ENCODE data around the gene PRPF31. TPM values are rescaled to one million over a fixed set of nuclear protein-coding genes. Genes with fewer than 3 reads are reported as not detected.
A peak's percentile ranks its signal among the peaks of the same experiment; 100 is the strongest.

Gene PRPF31
- total RNA-seq, 1 experiment from 2014 or later = 84.4 TPM

GRCh38 chr19:54114340-54115108 is 1.0 kb upstream of the PRPF31 start:
- Histone ChIP-seq H3K79me1 (ENCODE audit: insufficient read depth, low read depth, low read length, poor library complexity, severe bottlenecking) (peaks cover 7% of the 10 kb centered on the region), H2AFZ (ENCODE audit: low read length) (no peak overlapping the region), H3K4me1 (ENCODE audit: insufficient read depth, low read length) (no peaks in the 10 kb centered on the region; the same call in 1 of the 2 replicates), H3K18ac (ENCODE audit: insufficient read length, low read depth, low read length) (no peak overlapping the region), H4K8ac (replicated peaks; ENCODE audit: insufficient read length, low read depth, low read length) (no peak overlapping the region), H3T11ph (ENCODE audit: low read length) (no peak overlapping the region), H3K27me3 (ENCODE audit: insufficient read depth, low read length) (no peaks in the 10 kb centered on the region), H2AK5ac (ENCODE audit: insufficient read length, low read length) (no peak overlapping the region), H3K9me3 (ENCODE audit: control insufficient read depth, low read depth, low read length) (no peaks in the 10 kb centered on the region), H4K20me1 (ENCODE audit: control insufficient read depth, insufficient read depth, insufficient read length) (no peaks in the 10 kb centered on the region), H3K27ac (ENCODE audit: insufficient read length, low read depth, low read length) (no peak overlapping the region), H3K4ac (ENCODE audit: low read depth, low read length) (no peak overlapping the region), H2BK5ac (ENCODE audit: insufficient read length, low read length) (no peak overlapping the region), H3K79me2 (ENCODE audit: insufficient read depth, low read length) (no peaks in the 10 kb centered on the region; the same call in 1 of the 2 replicates), H3K23ac (ENCODE audit: insufficient read length, low read depth, low read length) (no peak overlapping the region), H3K9ac (ENCODE audit: extremely low read depth, insufficient read length, low read length) (peak overlapping the region; percentile 5), H4K91ac (ENCODE audit: insufficient read length, low read depth, low read length) (no peak overlapping the region), H3K4me2 (ENCODE audit: insufficient read depth, insufficient read length, low read length) (peak overlapping the region; percentile 85), H2BK12ac (ENCODE audit: insufficient read length, low read depth, low read length) (no peak overlapping the region), H2BK20ac (ENCODE audit: low read depth, low read length, poor library complexity, severe bottlenecking) (no peak overlapping the region), H3K56ac (ENCODE audit: insufficient read length, low read depth, low read length) (no peak overlapping the region), H4K5ac (ENCODE audit: insufficient read length, low read depth, low read length) (no peak overlapping the region), H3K23me2 (ENCODE audit: insufficient read length, low read depth, low read length, poor library complexity, severe bottlenecking) (peaks cover 7% of the 10 kb centered on the region), H2BK15ac (ENCODE audit: low read depth, low read length) (no peak overlapping the region), H2BK120ac (ENCODE audit: low read depth, low read length, poor library complexity, severe bottlenecking) (no peak overlapping the region), H3K14ac (ENCODE audit: insufficient read depth, low read length) (no peak overlapping the region)
- Mint-ChIP-seq H3K4me1 (peaks cover 9 to 18% of the 10 kb centered on the region in 2 experiments), H3K27me3 (ENCODE audit: low read depth) (peaks cover 1% of the 10 kb centered on the region), H3K4me3 (peak overlapping the region; percentile 82 to 94), H3K9me3 (peaks cover 2 to 7% of the 10 kb centered on the region in 2 experiments; a peak in 4 of 5 replicates), H3K36me3 (ENCODE audit: insufficient read depth in 1 of 3, low read depth in 3 of 3) (peaks cover 15 to 51% (median 49%) of the 10 kb centered on the region in 3 experiments), H3K27ac (peak overlapping the region; percentile 93 to 99 (median 94))
- DNase-seq = no peak
- no CpG with 5 or more reads among the region's 28 CpGs for WGBS (ENCODE audit: extremely low coverage, insufficient read length, low lambda C conversion rate)
- TF ChIP-seq CTCF (conservative IDR thresholded peaks at IDR 0.05) = no peak
